Fibroblast of upper back skin (primary cell): Measurements from ENCODE around the gene MAGEB18.
A peak's percentile ranks its signal among the peaks of the same experiment; 100 is the strongest.

Experiments used
- DNase-seq: peaks from one replicate; pipeline ENCODE4 v3.0.0-alpha.2; 2013

Gene MAGEB18

GRCh38 chrX:26138274-26138673 is at the start of gene MAGEB18:
MAGEB18 (plus strand) TSS chrX:26138343; CDS start chrX:26138986, 643 bp downstream.
- no peak for DNase-seq

DNA sequence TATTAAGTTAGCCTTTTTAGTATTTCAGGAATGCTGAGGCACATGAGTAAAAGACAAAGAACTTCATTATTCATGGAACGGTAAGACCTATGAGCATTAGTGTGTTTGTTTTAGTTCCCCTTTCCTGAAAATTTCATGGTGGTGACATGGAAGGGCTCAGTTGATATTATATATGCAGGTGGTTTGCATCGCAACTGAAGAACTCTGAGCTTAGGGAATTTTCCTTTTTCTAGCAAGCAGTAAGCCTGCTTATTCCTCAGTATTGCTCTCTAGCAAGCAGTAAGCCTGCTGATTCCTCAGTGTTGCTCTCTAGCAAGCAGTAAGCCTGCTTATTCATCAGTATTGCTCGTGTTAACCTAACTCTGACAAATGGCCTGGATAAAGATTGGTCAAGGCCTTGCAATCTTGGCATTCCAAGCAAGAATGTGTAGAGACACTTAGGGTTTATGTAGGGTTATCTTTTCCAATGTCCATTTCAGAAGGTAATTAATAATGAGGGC is 37.7 kb upstream of the MAGEB18 start:
- DNase-seq = peak; percentile 13

- no peak for DNase-seq
Observed at GRCh38 chrX:26109142-26109541, 29.0 kb upstream of the MAGEB18 start.

GRCh38 chrX:26146024-26146423 is 7.9 kb downstream of the MAGEB18 start:
- DNase-seq = no peak

DNA sequence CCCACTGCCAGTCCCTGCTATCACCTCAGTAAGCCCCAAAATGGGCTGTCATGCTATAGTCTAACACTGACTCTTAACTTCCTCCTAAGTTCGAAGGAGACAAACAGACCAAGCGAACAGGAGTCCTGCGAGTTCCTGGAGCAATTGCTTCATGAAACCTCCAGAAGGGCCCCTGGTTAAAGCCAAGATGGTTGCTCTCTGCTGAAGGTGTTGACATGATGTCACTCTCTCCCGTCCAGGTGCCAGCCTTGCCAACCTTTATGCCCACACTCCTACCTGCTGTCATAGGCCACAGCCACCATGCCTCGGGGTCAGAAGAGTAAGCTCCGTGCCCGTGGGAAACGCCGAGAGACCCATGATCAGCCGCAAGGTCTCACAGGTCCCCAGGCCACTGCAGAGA is 22.2 kb downstream of the MAGEB18 start, which contains the start of gene MAGEB6B:
MAGEB6B (plus strand) TSS at position 301 of the 400 bp plus-strand sequence; CDS start at position 301, 0 bp downstream.
- no peak for DNase-seq
